GM19035 (cell line): Measurements from ENCODE around the gene PTGES.

Source experiments
- ATAC-seq: cut with Tn5 transposase; IDR thresholded peaks from one replicate; pipeline ENCODE4 v1.9.1; 2021; ENCODE audit not compliant: unreplicated experiment

The PTGES gene

GRCh38 chr9:129720181-129720864 is 32.5 kb downstream of the PTGES start:
- no peak for ATAC-seq

GRCh38 chr9:129719135-129719534 is 33.7 kb downstream of the PTGES start:
- ATAC-seq = no peak

GRCh38 chr9:129718647-129719046 is 34.2 kb downstream of the PTGES start:
- no peak for ATAC-seq

DNA sequence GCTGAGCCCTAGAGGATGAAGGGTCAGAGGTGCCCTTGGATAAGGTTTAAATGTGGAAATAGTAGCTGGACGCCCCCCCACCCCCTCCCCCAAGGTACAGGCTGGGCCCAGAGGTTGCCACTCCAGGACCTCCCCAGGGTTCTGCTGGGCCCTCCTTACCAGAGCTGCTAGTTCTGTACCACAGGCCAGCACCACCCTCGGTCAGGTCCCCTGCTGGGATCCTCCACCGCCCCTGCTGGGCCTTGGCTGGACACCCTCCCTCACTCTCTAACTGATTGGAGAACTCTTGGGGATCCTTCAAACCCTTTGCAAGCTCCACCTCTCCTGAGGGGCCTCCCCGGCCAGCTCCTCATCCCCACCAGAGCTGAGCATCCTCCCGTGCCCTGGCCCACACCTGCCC is 34.9 kb downstream of the PTGES start:
- ATAC-seq = no peak

DNA sequence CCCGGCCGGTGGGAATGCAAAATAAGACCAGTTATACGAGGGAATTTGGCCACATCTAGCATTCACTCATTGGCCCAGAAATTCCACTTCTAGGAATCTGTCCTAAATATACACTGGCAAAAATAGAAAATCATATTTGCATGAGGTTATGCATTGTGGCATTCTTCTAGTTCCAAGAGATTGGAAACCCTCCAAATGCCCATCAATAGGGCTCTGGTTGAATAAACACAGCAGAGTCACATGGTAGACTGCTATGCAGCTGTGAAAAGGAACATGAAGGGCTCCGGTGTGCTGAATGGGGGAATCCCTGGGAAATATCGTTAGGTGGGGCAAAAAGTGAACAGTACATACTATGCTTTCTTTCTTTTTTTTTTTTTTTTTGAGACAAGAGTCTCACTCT is 36.8 kb downstream of the PTGES start:
- ATAC-seq = no peak

DNA sequence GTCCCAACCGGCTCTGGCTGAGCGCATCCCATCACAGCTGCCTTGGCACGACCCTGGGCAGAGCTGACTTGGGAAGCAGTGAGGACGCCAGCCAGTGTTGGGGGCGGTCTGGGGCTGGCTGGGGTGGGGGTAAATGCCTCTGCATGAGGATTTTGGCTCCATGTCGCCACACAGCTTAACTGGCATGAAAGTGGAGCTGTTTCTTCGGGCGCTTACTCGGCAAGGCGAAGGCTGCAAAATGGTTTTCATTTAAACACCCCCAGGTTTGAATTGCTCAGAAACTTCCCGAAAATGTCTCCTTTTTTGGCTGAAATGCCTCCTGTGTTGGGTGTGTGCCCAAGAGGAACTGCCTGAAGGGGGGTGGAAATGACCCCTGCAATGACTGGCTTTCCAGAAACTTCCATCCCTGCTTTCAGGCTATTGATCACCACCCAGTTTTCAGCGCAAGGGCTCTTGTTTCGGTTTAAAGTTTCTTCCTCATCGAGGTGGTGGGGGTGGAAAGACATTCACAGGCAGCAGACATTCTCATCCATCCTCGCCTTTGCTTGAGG is 38.3 kb downstream of the PTGES start:
- ATAC-seq = no peak

DNA sequence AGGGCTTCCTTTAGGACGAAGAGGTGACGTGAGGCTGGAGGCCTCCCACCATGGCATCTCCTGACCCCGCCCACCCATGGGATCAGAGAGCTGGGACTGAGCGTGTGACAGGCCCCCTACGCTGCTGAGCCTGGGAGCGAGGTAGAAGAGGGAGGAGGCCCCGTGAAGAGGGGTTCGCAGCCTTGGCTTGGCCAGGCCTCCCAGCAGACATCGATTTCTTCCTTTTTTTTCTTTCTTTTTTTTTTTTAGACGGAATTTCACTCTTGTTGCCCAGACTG is 39.5 kb downstream of the PTGES start:
- ATAC-seq = no peak

DNA sequence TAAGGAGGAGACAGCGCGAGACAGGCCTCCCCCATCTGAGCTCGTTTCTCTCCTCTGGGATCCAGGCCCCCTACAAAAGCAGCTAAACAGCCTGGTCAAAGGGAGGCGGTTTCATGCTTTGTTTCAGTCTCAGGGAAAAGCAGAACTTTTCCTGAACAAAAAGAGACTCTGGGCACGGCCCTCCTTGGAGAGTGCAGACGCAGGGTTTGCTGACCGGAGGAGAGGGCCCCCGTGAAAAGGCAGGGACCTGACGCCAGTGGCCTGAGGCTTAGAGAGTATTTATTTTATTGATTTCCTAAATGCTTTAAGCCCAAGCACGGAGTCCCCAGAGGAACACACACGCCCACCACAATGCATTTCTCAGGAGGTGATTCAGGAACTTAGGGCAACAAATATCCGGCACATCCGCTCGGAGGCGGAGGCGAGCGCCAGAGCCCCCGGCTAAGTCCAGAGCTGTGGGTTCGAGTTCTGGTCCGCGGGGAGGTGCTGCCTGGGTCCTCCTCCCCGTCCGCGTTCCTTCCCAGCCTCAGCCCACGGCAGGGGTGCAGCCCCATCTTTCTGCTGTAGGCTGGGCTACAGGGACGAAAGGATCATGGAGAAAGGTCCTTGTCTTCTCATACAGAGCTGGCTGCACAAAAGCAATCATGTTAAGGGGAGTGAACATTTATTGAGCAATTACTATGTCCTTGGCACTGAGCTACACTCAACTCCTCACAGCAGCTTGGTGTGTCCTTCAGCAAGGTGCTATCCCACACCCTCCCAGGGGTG is 40.0 kb downstream of the PTGES start:
- ATAC-seq = no peak

- ATAC-seq = no peak
These were observed 42.7 kb downstream of the PTGES start for GRCh38 chr9:129710169-129710453.

- ATAC-seq = no peak
These were observed 43.2 kb downstream of the PTGES start for GRCh38 chr9:129709438-129710168.

DNA sequence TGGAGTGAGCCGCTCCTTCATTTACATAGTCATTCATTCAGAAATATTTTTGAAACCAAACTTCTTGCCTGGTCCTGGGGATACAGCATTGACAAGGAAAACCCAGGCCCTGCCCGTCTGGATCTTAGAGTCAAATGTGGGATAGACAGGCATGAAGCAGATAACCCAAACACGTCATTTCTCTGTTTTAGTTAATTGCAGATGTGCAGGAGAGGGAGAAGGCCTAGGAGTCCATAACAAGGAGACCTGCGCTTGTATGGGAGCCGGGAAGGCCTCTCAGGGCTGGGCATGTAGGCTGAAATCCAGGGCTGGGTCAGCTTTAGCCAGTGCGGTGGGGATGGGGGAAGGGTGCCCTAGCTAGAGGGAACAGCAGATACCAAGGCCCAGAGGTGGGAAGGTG is 44.0 kb downstream of the PTGES start:
- no peak for ATAC-seq

DNA sequence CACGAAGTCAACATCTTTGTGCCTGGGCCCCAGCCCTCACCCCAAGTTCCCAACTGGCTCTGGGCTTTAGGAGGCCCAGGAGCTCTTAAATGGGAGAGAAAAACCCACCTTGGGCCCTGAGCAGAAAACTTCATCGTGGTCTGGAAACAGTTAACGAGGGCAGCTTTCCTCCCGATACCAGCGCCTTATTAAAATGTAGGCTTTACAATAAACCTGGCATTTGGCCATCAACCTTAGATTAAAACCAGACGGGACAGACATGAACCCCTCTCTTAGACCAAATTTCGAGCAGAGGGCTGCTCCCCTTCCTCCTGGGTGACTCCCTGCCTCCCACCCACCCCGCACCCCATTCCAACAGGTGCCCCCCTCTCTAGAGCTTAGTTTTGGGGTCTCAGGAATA is 48.0 kb downstream of the PTGES start:
- no peak for ATAC-seq

- no peak for ATAC-seq
These were observed 49.0 kb downstream of the PTGES start for GRCh38 chr9:129703667-129704355.

DNA sequence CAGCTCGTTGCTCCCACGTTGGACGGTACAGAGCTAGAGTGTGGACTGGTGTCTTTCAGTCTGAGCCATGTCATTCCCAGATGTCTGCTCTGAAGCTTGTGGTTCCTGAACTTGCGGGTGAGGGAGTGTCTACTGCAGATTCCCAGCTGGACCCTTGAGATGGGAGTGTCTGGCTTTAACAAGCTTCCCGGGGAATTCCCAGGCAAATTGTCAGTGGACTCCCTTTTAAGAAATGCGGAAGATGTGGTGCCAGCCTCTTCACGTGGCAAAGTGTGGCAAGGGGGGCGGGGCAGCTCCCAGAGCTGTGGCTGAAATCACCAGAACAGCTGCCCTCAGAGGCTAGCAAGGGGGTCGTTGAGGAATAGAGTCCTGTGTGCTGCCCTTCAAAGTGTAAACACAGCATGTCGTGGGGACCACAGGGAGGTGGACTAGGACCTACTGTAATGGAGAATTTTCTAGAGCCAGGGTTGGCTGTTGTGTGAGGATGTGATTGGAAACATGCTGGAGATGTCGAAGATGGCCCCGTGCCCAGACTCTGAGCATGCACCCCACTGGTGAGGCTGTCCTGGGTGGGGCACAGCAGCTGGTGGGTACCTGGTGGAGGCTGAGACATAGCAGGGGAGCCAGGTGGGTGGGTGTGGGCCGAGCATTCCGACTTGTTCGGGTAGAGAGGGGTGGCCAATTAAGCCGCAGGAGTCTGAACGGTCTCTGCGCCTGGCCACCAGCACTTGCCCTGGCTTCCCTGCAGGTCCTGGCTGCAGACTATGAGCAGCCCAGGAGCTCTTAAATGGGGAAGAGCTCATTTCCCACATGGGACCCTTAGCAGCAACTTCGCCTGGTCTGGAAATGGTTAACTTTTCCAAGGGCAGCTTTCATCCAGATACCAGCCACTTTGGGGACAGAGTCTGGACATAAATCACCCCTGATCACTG is 50.0 kb downstream of the PTGES start:
- no peak for ATAC-seq

GRCh38 chr9:129701549-129701948 is 51.3 kb downstream of the PTGES start:
- no peak for ATAC-seq

GRCh38 chr9:129701054-129701453 is 51.8 kb downstream of the PTGES start:
- ATAC-seq = no peak

- no peak for ATAC-seq
These were observed 54.5 kb downstream of the PTGES start for GRCh38 chr9:129698254-129698757.

GRCh38 chr9:129697656-129698253 is 55.1 kb downstream of the PTGES start:
- ATAC-seq = no peak

DNA sequence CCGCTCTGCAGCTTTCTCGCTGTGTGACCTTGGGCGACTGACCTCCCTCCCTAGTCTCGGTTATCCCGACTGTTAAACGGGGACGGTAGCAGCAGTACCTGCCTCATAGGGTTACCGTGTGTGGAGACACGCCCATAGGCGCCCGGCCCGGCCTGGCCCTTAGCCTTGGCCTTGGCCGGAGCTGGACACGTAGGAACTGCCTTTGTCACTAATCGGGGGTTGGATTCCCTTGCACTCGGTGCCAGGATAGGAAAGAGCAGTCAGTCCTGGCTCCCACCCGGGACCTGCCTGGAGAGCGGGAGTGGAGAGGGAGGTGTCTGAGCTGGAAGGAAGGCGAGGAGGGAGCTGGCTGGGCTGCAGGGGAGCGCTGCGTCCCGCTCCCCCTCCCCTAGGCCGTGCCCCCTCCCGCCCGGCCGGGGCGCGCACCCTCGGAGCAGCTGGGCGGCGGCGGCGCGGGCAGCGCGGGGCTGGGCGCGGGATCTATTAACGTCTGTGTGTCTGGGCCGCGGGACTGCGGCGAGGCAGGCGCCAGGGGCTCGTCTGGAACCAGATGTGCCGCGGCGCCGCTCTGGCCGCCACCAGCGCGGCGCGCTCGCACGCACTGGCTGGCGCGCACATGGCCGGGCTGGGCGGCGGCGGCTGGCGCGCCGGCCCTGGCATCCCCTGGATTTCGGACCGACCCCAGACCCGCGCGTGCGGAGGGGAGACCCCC is 55.7 kb downstream of the PTGES start:
- ATAC-seq = no peak
